Hematopoietic multipotent progenitor cell treated with erythropoietin and hydrocortisone succinate and interleukin-3 and kit ligand, for 17 days (in vitro differentiated cells): Measurements from ENCODE around the gene P3H2.

Source experiments
- DNase-seq: peaks from one replicate; pipeline ENCODE4 v3.0.0-alpha.2; 2015; ENCODE audit warnings: low spot score

The P3H2 gene

GRCh38 chr3:189945935-189946709, 174.6 kb downstream of the P3H2 start:
- no peak for DNase-seq

GRCh38 chr3:189944285-189945145, 176.2 kb downstream of the P3H2 start:
- DNase-seq, result no peak

- DNase-seq, result no peak
Observed at GRCh38 chr3:189942948-189943347, 177.7 kb downstream of the P3H2 start.

- DNase-seq, result no peak
Observed at GRCh38 chr3:189941679-189942078, 179.0 kb downstream of the P3H2 start.

- DNase-seq, result no peak
Observed at GRCh38 chr3:189941125-189941524, 179.6 kb downstream of the P3H2 start.

GRCh38 chr3:189937302-189938127, 183.2 kb downstream of the P3H2 start:
- DNase-seq, result no peak

GRCh38 chr3:189936201-189936945, 184.3 kb downstream of the P3H2 start:
- DNase-seq, result no peak

- DNase-seq, result no peak
Observed at GRCh38 chr3:189927975-189928895, 192.5 kb downstream of the P3H2 start.

GRCh38 chr3:189921770-189922169, 198.9 kb downstream of the P3H2 start:
- no peak for DNase-seq

- no peak for DNase-seq
Observed at GRCh38 chr3:189914799-189915198, 205.9 kb downstream of the P3H2 start.

- no peak for DNase-seq
Observed at GRCh38 chr3:189911001-189911400, 209.7 kb downstream of the P3H2 start.

GRCh38 chr3:189909573-189909972, 211.1 kb downstream of the P3H2 start:
- DNase-seq, result no peak

GRCh38 chr3:189909139-189909538, 211.6 kb downstream of the P3H2 start:
- DNase-seq, result no peak

GRCh38 chr3:189908646-189909045, 212.1 kb downstream of the P3H2 start:
- no peak for DNase-seq

GRCh38 chr3:189907803-189908202, 212.9 kb downstream of the P3H2 start:
- no peak for DNase-seq
